Liver (tissue), 3 donors: ENCODE results near the gene TNKS2.

ENCODE experiments used
- EGR1 ChIP-seq, 2 donors: IDR thresholded peaks; 2 replicates each; pipeline ENCODE4 v1.6.1; 2016 to 2018; ENCODE audit warnings: antibody characterized with exemption in 2 of 2, low read depth in 2 of 2
- FOXA1 ChIP-seq: IDR thresholded peaks from 2 replicates; pipeline ENCODE4 v1.6.1; 2016; ENCODE audit warnings: antibody characterized with exemption
- HNF4A ChIP-seq, 2 donors: conservative IDR thresholded peaks; 2 replicates each; pipeline ENCODE4 v1.6.1; 2016; ENCODE audit warnings: antibody characterized with exemption in 2 of 2, mild to moderate bottlenecking in 2 of 2
- HNF4G ChIP-seq: IDR thresholded peaks from 2 replicates; pipeline ENCODE4 v1.6.1; 2016; ENCODE audit warnings: antibody characterized with exemption
- JUND ChIP-seq, 2 donors: IDR thresholded peaks; 2 replicates each; pipeline ENCODE4 v1.6.1; 2016; ENCODE audit warnings: antibody characterized with exemption in 2 of 2
- NR2F2 ChIP-seq: IDR thresholded peaks from 2 replicates; pipeline ENCODE4 v1.6.1; 2016; ENCODE audit warnings: antibody characterized with exemption
- RAD21 ChIP-seq, 2 donors: IDR thresholded peaks; 2 replicates each; pipeline ENCODE4 v1.6.1; 2016; ENCODE audit warnings: antibody characterized with exemption in 2 of 2, mild to moderate bottlenecking in 2 of 2
- RXRA ChIP-seq, 2 donors: IDR thresholded peaks; 2 replicates each; pipeline ENCODE4 v1.6.1; 2017 to 2018; ENCODE audit warnings: antibody characterized with exemption in 2 of 2, mild to moderate bottlenecking in 1 of 2
- TAF1 ChIP-seq: conservative IDR thresholded peaks from 2 replicates; pipeline ENCODE4 v1.6.1; 2016; ENCODE audit warnings: antibody characterized with exemption, mild to moderate bottlenecking
- YY1 ChIP-seq: IDR thresholded peaks from 2 replicates; pipeline ENCODE4 v1.6.1; 2016; ENCODE audit warnings: antibody characterized with exemption, mild to moderate bottlenecking
- TF ChIP-seq, protein P1 (sequence below): fragments of 150-350 bp; IDR thresholded peaks from 2 replicates; pipeline ENCODE4 v1.5.1; 2017; ENCODE audit warnings: improper control_type of control experiment, low read depth, low read length; ENCODE audit not compliant: missing input control
- TF ChIP-seq, protein P2 (sequence below): IDR thresholded peaks from 2 replicates; pipeline ENCODE4 v1.6.1; 2016; ENCODE audit warnings: antibody characterized with exemption, mild to moderate bottlenecking
- TF ChIP-seq, protein P3 (sequence below): IDR thresholded peaks from 2 replicates; pipeline ENCODE4 v1.6.1; 2016; ENCODE audit warnings: antibody characterized with exemption
- TF ChIP-seq, protein P4 (sequence below): IDR thresholded peaks from 2 replicates; pipeline ENCODE4 v1.6.1; 2016; ENCODE audit warnings: antibody characterized with exemption
- donor health status: healthy.
- donor health status: healthy.

DNA sequence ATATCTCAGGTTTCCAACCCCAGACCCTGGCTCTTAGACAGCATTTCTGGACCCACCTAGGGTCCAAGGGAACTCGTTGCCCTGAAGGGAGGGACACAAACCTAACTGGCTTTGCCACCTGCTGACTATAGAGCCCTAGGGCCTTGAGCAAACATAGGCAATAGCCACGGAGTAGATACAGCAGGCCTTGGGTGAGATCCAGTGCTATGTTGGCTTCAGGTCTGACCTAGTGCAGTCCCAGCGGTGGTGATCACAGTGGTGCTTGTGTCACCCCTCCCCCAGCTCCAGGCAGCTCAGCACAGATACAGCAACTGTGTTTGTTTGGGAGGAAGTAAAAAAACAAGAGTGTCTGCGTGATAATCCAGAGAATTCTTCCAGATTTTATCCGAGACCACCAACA is 9.7 kb upstream of the TNKS2 start:
- TF ChIP-seq, protein P1, sequence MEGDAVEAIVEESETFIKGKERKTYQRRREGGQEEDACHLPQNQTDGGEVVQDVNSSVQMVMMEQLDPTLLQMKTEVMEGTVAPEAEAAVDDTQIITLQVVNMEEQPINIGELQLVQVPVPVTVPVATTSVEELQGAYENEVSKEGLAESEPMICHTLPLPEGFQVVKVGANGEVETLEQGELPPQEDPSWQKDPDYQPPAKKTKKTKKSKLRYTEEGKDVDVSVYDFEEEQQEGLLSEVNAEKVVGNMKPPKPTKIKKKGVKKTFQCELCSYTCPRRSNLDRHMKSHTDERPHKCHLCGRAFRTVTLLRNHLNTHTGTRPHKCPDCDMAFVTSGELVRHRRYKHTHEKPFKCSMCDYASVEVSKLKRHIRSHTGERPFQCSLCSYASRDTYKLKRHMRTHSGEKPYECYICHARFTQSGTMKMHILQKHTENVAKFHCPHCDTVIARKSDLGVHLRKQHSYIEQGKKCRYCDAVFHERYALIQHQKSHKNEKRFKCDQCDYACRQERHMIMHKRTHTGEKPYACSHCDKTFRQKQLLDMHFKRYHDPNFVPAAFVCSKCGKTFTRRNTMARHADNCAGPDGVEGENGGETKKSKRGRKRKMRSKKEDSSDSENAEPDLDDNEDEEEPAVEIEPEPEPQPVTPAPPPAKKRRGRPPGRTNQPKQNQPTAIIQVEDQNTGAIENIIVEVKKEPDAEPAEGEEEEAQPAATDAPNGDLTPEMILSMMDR, result no peak
- TF ChIP-seq EGR1 (IDR thresholded peaks at IDR 0.05; ENCODE audit: low read depth in 2 of 2) (no peak), TAF1 (no peak), HNF4A (conservative IDR thresholded peaks at IDR 0.05) (peak; percentile 45 to 54), YY1 (no peak), RXRA (IDR thresholded peaks at IDR 0.05) (peak; percentile 54 to 62), RAD21 (IDR thresholded peaks at IDR 0.05) (peak; percentile 31 to 63), JUND (IDR thresholded peaks at IDR 0.05) (peak in 1 of 2 donors; percentile 32), NR2F2 (no peak), FOXA1 (peak; percentile 37), HNF4G (no peak)
- TF ChIP-seq, protein P2, sequence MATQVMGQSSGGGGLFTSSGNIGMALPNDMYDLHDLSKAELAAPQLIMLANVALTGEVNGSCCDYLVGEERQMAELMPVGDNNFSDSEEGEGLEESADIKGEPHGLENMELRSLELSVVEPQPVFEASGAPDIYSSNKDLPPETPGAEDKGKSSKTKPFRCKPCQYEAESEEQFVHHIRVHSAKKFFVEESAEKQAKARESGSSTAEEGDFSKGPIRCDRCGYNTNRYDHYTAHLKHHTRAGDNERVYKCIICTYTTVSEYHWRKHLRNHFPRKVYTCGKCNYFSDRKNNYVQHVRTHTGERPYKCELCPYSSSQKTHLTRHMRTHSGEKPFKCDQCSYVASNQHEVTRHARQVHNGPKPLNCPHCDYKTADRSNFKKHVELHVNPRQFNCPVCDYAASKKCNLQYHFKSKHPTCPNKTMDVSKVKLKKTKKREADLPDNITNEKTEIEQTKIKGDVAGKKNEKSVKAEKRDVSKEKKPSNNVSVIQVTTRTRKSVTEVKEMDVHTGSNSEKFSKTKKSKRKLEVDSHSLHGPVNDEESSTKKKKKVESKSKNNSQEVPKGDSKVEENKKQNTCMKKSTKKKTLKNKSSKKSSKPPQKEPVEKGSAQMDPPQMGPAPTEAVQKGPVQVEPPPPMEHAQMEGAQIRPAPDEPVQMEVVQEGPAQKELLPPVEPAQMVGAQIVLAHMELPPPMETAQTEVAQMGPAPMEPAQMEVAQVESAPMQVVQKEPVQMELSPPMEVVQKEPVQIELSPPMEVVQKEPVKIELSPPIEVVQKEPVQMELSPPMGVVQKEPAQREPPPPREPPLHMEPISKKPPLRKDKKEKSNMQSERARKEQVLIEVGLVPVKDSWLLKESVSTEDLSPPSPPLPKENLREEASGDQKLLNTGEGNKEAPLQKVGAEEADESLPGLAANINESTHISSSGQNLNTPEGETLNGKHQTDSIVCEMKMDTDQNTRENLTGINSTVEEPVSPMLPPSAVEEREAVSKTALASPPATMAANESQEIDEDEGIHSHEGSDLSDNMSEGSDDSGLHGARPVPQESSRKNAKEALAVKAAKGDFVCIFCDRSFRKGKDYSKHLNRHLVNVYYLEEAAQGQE, result no peak
- TF ChIP-seq, protein P3, sequence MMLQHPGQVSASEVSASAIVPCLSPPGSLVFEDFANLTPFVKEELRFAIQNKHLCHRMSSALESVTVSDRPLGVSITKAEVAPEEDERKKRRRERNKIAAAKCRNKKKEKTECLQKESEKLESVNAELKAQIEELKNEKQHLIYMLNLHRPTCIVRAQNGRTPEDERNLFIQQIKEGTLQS, result peak; percentile 19
- TF ChIP-seq, protein P4, sequence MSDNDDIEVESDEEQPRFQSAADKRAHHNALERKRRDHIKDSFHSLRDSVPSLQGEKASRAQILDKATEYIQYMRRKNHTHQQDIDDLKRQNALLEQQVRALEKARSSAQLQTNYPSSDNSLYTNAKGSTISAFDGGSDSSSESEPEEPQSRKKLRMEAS, result no peak
